ENCODE measurements around the gene SMARCD2.

Gene SMARCD2

DNA sequence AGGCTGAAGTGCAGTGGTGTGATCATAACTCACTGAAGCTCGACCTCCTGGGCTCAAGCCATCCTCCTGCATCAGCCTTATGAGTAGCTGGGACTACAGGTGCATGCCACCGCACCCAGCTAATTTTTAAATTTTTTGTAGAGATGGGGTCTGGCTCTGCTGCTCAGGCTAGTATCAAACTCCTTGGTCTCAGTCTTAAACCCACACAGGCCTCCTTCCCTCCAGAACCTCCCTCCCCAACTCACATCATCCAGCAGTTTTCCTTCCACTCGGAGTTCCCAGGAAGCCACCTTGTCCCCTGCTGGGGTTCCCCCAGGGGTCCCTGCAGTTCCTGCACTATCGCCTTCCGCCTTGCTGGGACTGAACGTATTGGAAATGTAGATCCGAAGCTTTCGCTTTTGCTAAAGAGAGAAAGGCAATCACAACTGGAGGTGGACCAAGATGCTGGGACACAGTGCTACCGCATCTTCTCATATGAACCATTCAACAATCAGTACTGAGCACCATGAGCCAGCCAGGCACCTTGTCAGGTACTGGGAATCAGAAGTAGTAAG lies 7.2 kb downstream of the SMARCD2 start:
- TF ChIP-seq CTCF (IDR thresholded peaks at IDR 0.05) = no peak
- peaks cover 28 to 36% of the 10 kb centered on the region in 2 experiments for H3K4me1 ChIP-seq (ENCODE audit: control insufficient read depth in 1 of 2, insufficient read depth in 1 of 2, low read depth in 1 of 2, low read length in 1 of 2)
- H3K36me3 ChIP-seq = peaks cover 67% of the 10 kb centered on the region
- no peaks in the 10 kb centered on the region for H3K9me3 ChIP-seq
- no peaks in the 10 kb centered on the region for H3K27me3 ChIP-seq
- no peak overlapping the region for H3K4me3 ChIP-seq (ENCODE audit: low read depth in 1 of 2, low read length in 1 of 2)
- peak overlapping the region; percentile 74 for H3K27ac ChIP-seq

DNA sequence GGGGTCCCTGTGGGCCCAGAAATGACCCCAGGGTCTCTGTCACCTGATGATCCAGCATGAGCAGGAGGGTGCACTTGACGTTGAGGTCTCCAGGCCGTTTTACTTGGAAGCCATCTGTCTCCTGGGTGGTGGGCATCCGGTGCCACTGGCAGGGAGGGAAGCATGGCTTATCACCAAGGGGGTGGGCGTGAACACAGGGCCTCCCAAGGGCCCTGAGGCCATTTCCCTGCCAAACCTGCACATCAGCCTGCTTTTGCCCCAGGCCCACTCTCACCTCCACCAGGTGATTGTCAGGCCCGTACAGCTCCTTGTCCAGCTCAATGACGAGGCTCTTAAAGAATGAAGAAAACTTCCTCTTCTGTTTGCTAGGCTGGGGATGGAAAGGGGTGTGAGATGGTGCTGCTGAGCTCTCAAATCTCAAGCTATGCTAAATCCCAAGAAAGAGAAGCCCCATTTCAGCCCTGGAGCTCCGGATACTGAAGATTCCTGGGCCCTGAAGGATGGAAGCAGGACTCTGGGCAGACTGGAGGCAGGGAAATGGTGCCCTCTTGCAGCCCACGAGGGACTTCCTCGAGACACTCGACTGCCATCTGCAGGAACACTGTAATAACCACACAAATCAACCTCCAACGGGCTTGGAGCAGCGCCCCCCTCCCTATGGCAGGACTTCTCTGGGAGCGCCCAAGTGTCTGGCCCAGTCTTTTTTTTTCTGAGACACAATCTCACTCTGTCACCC lies 7.9 kb downstream of the SMARCD2 start:
- Histone ChIP-seq H3K27me3 (no peaks in the 10 kb centered on the region), H3K4me1 (ENCODE audit: control insufficient read depth in 1 of 2, insufficient read depth in 1 of 2, low read depth in 1 of 2, low read length in 1 of 2) (peaks cover 22 to 31% of the 10 kb centered on the region in 2 experiments), H3K9me3 (no peaks in the 10 kb centered on the region), H3K36me3 (peaks cover 74% of the 10 kb centered on the region), H3K27ac (peak overlapping the region; percentile 74), H3K4me3 (ENCODE audit: low read depth in 1 of 2, low read length in 1 of 2) (no peak overlapping the region)
- peak; percentile 29 for TF ChIP-seq CTCF (IDR thresholded peaks at IDR 0.05)

GRCh38 chr17:63833741-63834373 lies 8.6 kb downstream of the SMARCD2 start:
- Histone ChIP-seq H3K9me3 (no peaks in the 10 kb centered on the region), H3K27me3 (no peaks in the 10 kb centered on the region), H3K4me1 (ENCODE audit: control insufficient read depth in 1 of 2, insufficient read depth in 1 of 2, low read depth in 1 of 2, low read length in 1 of 2) (peaks cover 15 to 24% of the 10 kb centered on the region in 2 experiments), H3K4me3 (ENCODE audit: low read depth in 1 of 2, low read length in 1 of 2) (no peak overlapping the region), H3K36me3 (peaks cover 80% of the 10 kb centered on the region), H3K27ac (peak overlapping the region; percentile 74)
- TF ChIP-seq CTCF (IDR thresholded peaks at IDR 0.05) = no peak

- Histone ChIP-seq H3K4me1 (ENCODE audit: control insufficient read depth in 1 of 2, insufficient read depth in 1 of 2, low read depth in 1 of 2, low read length in 1 of 2) (peaks cover 16 to 24% of the 10 kb centered on the region in 2 experiments), H3K27ac (peak overlapping the region; percentile 74), H3K27me3 (no peaks in the 10 kb centered on the region), H3K4me3 (ENCODE audit: low read depth in 1 of 2, low read length in 1 of 2) (no peak overlapping the region), H3K9me3 (no peaks in the 10 kb centered on the region), H3K36me3 (peaks cover 80% of the 10 kb centered on the region)
- TF ChIP-seq CTCF (IDR thresholded peaks at IDR 0.05) = no peak
Observed at GRCh38 chr17:63833026-63833740, 9.3 kb downstream of the SMARCD2 start.

- Histone ChIP-seq H3K27ac (no peak overlapping the region), H3K36me3 (peaks cover 80% of the 10 kb centered on the region), H3K27me3 (no peaks in the 10 kb centered on the region), H3K9me3 (no peaks in the 10 kb centered on the region), H3K4me3 (ENCODE audit: low read depth in 1 of 2, low read length in 1 of 2) (no peak overlapping the region), H3K4me1 (ENCODE audit: control insufficient read depth in 1 of 2, insufficient read depth in 1 of 2, low read depth in 1 of 2, low read length in 1 of 2) (peaks cover 23 to 31% of the 10 kb centered on the region in 2 experiments)
- no peak for TF ChIP-seq CTCF (IDR thresholded peaks at IDR 0.05)
Observed at GRCh38 chr17:63832455-63832854, 10.0 kb downstream of the SMARCD2 start.
